ENCODE results near the gene PPP2R5D. TPM values are rescaled to one million over a fixed set of nuclear protein-coding genes. Genes with fewer than 3 reads are reported as not detected.

The PPP2R5D gene
- total RNA-seq, 1 experiment from 2014 or later = 53.7 TPM

DNA sequence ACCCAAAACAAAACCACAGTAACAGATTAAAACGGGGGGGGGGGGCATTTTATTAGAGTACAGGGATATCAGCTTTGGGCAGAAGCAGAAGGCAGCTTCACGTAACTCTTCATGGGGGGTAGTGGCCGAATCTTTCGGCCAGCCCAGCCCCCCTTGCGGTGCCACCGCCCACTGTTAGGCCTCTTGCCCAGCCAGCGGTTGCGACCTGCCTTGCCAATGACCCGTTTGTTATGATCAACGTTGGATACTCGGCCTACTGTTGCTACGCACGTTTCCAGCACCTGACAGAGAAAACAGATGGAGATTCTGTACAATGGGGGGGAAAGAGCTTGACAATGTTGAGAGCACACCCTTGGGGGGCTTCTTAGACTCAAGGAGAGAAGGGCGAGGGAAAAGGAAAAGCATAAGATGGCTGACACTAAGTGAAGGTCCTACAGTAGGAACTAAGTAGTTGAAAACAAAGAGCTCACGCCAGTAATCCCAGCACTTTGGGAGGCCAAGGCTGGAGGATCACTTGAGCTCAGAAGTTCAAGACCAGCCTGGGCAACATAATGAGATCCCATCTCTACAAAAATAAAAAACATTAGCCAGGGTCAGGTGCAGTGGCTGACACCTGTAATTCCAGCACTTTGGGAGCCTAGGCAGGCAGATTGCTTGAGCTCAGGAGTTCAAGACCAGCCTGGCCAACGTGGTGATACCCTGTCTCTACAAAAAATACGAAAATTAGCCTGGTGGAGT is 70.0 kb downstream of the PPP2R5D start:
- Histone ChIP-seq H3K4me2 (peak overlapping the region; percentile 99), H3K27me3 (ENCODE audit: insufficient read depth, low read depth) (no peaks in the 10 kb centered on the region), H3K4me3 (peak overlapping the region; percentile 89; the same call in 1 of the 2 replicates), H3K9me2 (ENCODE audit: insufficient read depth) (no peaks in the 10 kb centered on the region), H3K36me3 (ENCODE audit: low read depth) (no peaks in the 10 kb centered on the region), H3K79me2 (ENCODE audit: low read depth) (peaks cover 42% of the 10 kb centered on the region), H3K27ac (no peak overlapping the region), H4K20me1 (ENCODE audit: insufficient read depth) (no peaks in the 10 kb centered on the region), H2AFZ (no peak overlapping the region), H3K9me3 (ENCODE audit: insufficient read depth, low read depth) (no peaks in the 10 kb centered on the region), H3K4me1 (replicated peaks; ENCODE audit: insufficient read depth) (peaks cover 10% of the 10 kb centered on the region), H3F3A (ENCODE audit: insufficient read depth, low read depth) (peaks cover 18% of the 10 kb centered on the region; the same call in 1 of the 2 replicates)
- ChIA-PET CTCF (interaction anchor here (0.6 to 0.9 kb wide), 3 partner anchors 47 to 116 kb away, joined by 3 to 6 read pairs (median 5); no protein-coding TSS in a partner anchor), POLR2A (ENCODE audit: unreplicated experiment) (interaction anchor here (0.6 to 1.0 kb wide), 5 partner anchors 70 to 1320 kb away, joined by 3 to 6 read pairs (median 4); partner anchors contain the start of genes CNPY3, PPP2R5D and SRF)
- intact Hi-C loops (cut with micrococcal nuclease; ENCODE audit: unreplicated experiment) = no loop called here
- TF ChIP-seq EZH2 (IDR thresholded peaks at IDR 0.05; ENCODE audit: low read depth) = no peak
- TF ChIP-seq, protein P1, sequence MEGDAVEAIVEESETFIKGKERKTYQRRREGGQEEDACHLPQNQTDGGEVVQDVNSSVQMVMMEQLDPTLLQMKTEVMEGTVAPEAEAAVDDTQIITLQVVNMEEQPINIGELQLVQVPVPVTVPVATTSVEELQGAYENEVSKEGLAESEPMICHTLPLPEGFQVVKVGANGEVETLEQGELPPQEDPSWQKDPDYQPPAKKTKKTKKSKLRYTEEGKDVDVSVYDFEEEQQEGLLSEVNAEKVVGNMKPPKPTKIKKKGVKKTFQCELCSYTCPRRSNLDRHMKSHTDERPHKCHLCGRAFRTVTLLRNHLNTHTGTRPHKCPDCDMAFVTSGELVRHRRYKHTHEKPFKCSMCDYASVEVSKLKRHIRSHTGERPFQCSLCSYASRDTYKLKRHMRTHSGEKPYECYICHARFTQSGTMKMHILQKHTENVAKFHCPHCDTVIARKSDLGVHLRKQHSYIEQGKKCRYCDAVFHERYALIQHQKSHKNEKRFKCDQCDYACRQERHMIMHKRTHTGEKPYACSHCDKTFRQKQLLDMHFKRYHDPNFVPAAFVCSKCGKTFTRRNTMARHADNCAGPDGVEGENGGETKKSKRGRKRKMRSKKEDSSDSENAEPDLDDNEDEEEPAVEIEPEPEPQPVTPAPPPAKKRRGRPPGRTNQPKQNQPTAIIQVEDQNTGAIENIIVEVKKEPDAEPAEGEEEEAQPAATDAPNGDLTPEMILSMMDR (conservative IDR thresholded peaks at IDR 0.05) = no peak
- no peak for DNase-seq
- TSS peak; percentile 93 for BruUV-seq (replicated peaks)

DNA sequence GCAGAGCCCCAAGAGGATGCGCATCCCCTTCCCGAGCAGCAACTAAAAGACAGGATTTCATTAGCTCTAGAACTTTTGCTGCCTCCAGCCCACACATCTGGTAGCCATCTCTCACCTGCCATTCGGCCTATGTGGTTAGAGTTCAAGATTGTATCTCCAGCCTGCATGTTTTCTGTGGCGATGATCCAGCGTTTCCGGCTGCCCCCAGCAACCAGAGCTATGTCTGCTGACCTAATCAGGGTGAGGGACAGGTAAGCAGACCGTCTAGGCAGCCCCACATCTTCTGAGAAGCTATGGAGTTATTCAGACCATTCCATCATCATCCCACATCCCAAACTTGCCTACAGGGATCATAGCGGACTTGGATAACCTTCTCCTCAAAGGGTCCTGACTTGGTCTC is 71.6 kb downstream of the PPP2R5D start:
- DNase-seq = no peak
- H3K9me3 ChIP-seq (ENCODE audit: insufficient read depth, low read depth) = no peaks in the 10 kb centered on the region
- peaks cover 30% of the 10 kb centered on the region; the same call in 1 of the 2 replicates for H3F3A ChIP-seq (ENCODE audit: insufficient read depth, low read depth)
- ChIA-PET CTCF (no interaction called here), POLR2A (ENCODE audit: unreplicated experiment) (no interaction called here)
- no peak overlapping the region for H3K4me3 ChIP-seq
- TF ChIP-seq EZH2 (IDR thresholded peaks at IDR 0.05; ENCODE audit: low read depth) = no peak
- TF ChIP-seq, protein P1 (conservative IDR thresholded peaks at IDR 0.05) = no peak
- no peak overlapping the region for H3K27ac ChIP-seq
- H4K20me1 ChIP-seq (ENCODE audit: insufficient read depth) = no peaks in the 10 kb centered on the region
- no TSS peak for BruUV-seq (replicated peaks)
- H2AFZ ChIP-seq = no peak overlapping the region
- H3K9me2 ChIP-seq (ENCODE audit: insufficient read depth) = no peaks in the 10 kb centered on the region
- H3K79me2 ChIP-seq (ENCODE audit: low read depth) = peaks cover 42% of the 10 kb centered on the region
- intact Hi-C loops (cut with micrococcal nuclease; ENCODE audit: unreplicated experiment) = loop anchor here (5.0 kb wide), 1 partner anchor 44 kb away; the partner anchor contains the start of genes KLHDC3 and MEA1
- peaks cover 15% of the 10 kb centered on the region for H3K4me1 ChIP-seq (replicated peaks; ENCODE audit: insufficient read depth)
- no peaks in the 10 kb centered on the region for H3K36me3 ChIP-seq (ENCODE audit: low read depth)
- H3K4me2 ChIP-seq = no peak overlapping the region
- no peaks in the 10 kb centered on the region for H3K27me3 ChIP-seq (ENCODE audit: insufficient read depth, low read depth)

DNA sequence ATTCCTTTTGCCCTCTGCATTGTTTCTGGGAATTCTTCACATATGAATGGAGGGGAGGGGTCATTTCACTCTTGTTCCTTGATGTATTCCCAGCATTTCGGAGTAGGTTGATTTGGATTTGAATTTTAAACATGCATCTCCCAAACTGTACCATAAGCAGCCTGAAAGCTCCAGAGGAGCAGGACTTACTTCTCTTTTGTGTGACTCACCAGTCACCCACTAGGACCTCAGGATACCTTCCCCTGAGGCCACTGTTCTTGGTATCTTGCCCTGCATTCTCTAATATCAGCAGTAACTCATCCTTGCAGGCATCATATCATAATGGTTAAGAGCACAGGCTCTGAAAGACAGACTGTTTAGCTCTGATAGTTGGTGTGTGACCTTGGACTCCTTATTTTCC is 74.2 kb downstream of the PPP2R5D start:
- POLR2A ChIA-PET (ENCODE audit: unreplicated experiment) = interaction anchor here (0.6 kb wide), 1 partner anchor 175 kb away, joined by 3 read pairs; no protein-coding TSS in a partner anchor
- Histone ChIP-seq H3K27ac (no peak overlapping the region), H3K36me3 (ENCODE audit: low read depth) (no peaks in the 10 kb centered on the region; the same call in 1 of the 2 replicates), H3K79me2 (ENCODE audit: low read depth) (peaks cover 32% of the 10 kb centered on the region), H3K27me3 (ENCODE audit: insufficient read depth, low read depth) (no peaks in the 10 kb centered on the region), H3K4me1 (replicated peaks; ENCODE audit: insufficient read depth) (peaks cover 22% of the 10 kb centered on the region), H3K4me3 (peak overlapping the region; percentile 80), H4K20me1 (ENCODE audit: insufficient read depth) (no peaks in the 10 kb centered on the region), H3K4me2 (peak overlapping the region; percentile 96), H3K9me2 (ENCODE audit: insufficient read depth) (no peaks in the 10 kb centered on the region), H3F3A (ENCODE audit: insufficient read depth, low read depth) (peaks cover 30% of the 10 kb centered on the region; the same call in 1 of the 2 replicates), H3K9me3 (ENCODE audit: insufficient read depth, low read depth) (no peaks in the 10 kb centered on the region), H2AFZ (peak overlapping the region; percentile 86)
- intact Hi-C loops (cut with micrococcal nuclease; ENCODE audit: unreplicated experiment) = loop anchor here (2.0 to 5.0 kb wide), 2 partner anchors 46 to 112 kb away; partner anchors contain the start of genes KLHDC3, MEA1 and SRF
- DNase-seq = no peak
- no peak for TF ChIP-seq EZH2 (IDR thresholded peaks at IDR 0.05; ENCODE audit: low read depth)
- TF ChIP-seq, protein P1 (conservative IDR thresholded peaks at IDR 0.05) = no peak
- CTCF ChIA-PET = no interaction called here
- BruUV-seq (replicated peaks) = TSS peak; percentile 50

Data from PC-9 (cell line).